ENCODE measurements around the gene DST. TPM values are rescaled to one million over a fixed set of nuclear protein-coding genes. Genes with fewer than 3 reads are reported as not detected.
A peak's percentile ranks its signal among the peaks of the same experiment; 100 is the strongest.

DST gene
- total RNA-seq, 4 donors from 2014 or later, result 331 to 417 (median 368) TPM

- Histone ChIP-seq H3K27ac (peak overlapping the region in 3 of 4 donors; percentile 10 to 86 (median 51)), H3K4me1 (peaks cover 0 to 53% (median 4%) of the 10 kb centered on the region in 4 donors), H3K9me3 (no peaks in the 10 kb centered on the region), H3K36me3 (peaks cover 0 to 11% (median 0%) of the 10 kb centered on the region in 3 donors), H3K4me3 (no peak overlapping the region), H3K27me3 (no peaks in the 10 kb centered on the region)
- no peak for DNase-seq (ENCODE audit: low spot score in 2 of 2)
- WGBS, 2 donors, result 79 to 91% methylated on average over 2 of the region's 2 CpGs
- TF ChIP-seq CTCF (IDR thresholded peaks at IDR 0.05) (no peak), POLR2A (IDR thresholded peaks at IDR 0.05) (no peak), EP300 (IDR thresholded peaks at IDR 0.05) (no peak)
These were observed 121.2 kb downstream of the DST start for GRCh38 chr6:56521454-56521853.

- Histone ChIP-seq H3K36me3 (peaks cover 0 to 15% (median 0%) of the 10 kb centered on the region in 3 donors), H3K9me3 (no peaks in the 10 kb centered on the region), H3K27me3 (no peaks in the 10 kb centered on the region), H3K4me3 (no peak overlapping the region), H3K27ac (no peak overlapping the region), H3K4me1 (peaks cover 0 to 46% (median 2%) of the 10 kb centered on the region in 4 donors)
- TF ChIP-seq CTCF (IDR thresholded peaks at IDR 0.05) (no peak), EP300 (IDR thresholded peaks at IDR 0.05) (no peak), POLR2A (IDR thresholded peaks at IDR 0.05) (no peak)
- no peak for DNase-seq (ENCODE audit: low spot score in 2 of 2)
- 85 to 87% methylated on average over 1 of the region's 1 CpG for WGBS, 2 donors
These were observed 122.5 kb downstream of the DST start for GRCh38 chr6:56520218-56520617.

- TF ChIP-seq POLR2A (IDR thresholded peaks at IDR 0.05) (no peak), EP300 (IDR thresholded peaks at IDR 0.05) (no peak), CTCF (IDR thresholded peaks at IDR 0.05) (no peak)
- 70 to 81% methylated on average over 5 of the region's 5 CpGs for WGBS, 2 donors
- Histone ChIP-seq H3K27ac (peak overlapping the region in 2 of 4 donors; percentile 21 to 26), H3K27me3 (no peaks in the 10 kb centered on the region), H3K36me3 (peaks cover 0 to 21% (median 0%) of the 10 kb centered on the region in 3 donors), H3K9me3 (no peaks in the 10 kb centered on the region), H3K4me1 (peaks cover 0 to 46% (median 5%) of the 10 kb centered on the region in 4 donors), H3K4me3 (no peak overlapping the region)
- DNase-seq (ENCODE audit: low spot score in 2 of 2), result no peak
These were observed 123.5 kb downstream of the DST start for GRCh38 chr6:56518995-56519767.

GRCh38 chr6:56517155-56517745 is 125.4 kb downstream of the DST start:
- no peaks in the 10 kb centered on the region for H3K9me3 ChIP-seq
- no peaks in the 10 kb centered on the region for H3K27me3 ChIP-seq
- H3K27ac ChIP-seq, result peak overlapping the region in 2 of 4 donors; percentile 5 to 22
- 66 to 69% methylated on average over 5 of the region's 5 CpGs for WGBS, 2 donors
- H3K36me3 ChIP-seq, result peaks cover 0 to 32% (median 0%) of the 10 kb centered on the region in 3 donors
- no peak overlapping the region for H3K4me3 ChIP-seq
- H3K4me1 ChIP-seq, result peaks cover 0 to 39% (median 5%) of the 10 kb centered on the region in 4 donors
- TF ChIP-seq CTCF (IDR thresholded peaks at IDR 0.05) (no peak), POLR2A (IDR thresholded peaks at IDR 0.05) (no peak), EP300 (IDR thresholded peaks at IDR 0.05) (no peak)
- DNase-seq (ENCODE audit: low spot score in 2 of 2), result no peak

- no peak for DNase-seq (ENCODE audit: low spot score in 2 of 2)
- Histone ChIP-seq H3K36me3 (peaks cover 0 to 36% (median 0%) of the 10 kb centered on the region in 3 donors), H3K4me1 (peaks cover 0 to 35% (median 5%) of the 10 kb centered on the region in 4 donors), H3K4me3 (no peak overlapping the region), H3K9me3 (no peaks in the 10 kb centered on the region), H3K27ac (peak overlapping the region in 2 of 4 donors; percentile 65 to 75), H3K27me3 (no peaks in the 10 kb centered on the region)
- TF ChIP-seq CTCF (IDR thresholded peaks at IDR 0.05) (no peak), EP300 (IDR thresholded peaks at IDR 0.05) (no peak), POLR2A (IDR thresholded peaks at IDR 0.05) (no peak)
- WGBS, 2 donors, result 67 to 68% methylated on average over 1 of the region's 1 CpG
These were observed 126.7 kb downstream of the DST start for GRCh38 chr6:56516003-56516402.

All from tibial nerve (tissue), 4 donors.